HG03103 (cell line): ENCODE measurements around the gene RPS15.
A peak's percentile ranks its signal among the peaks of the same experiment; 100 is the strongest.
"Not testable (repeated sequence)": the region's sequence is repeated elsewhere in the genome, so short reads cannot be mapped to it uniquely, and the experiment has no call there.

Source experiments
- ATAC-seq: cut with Tn5 transposase; IDR thresholded peaks from one replicate; pipeline ENCODE4 v1.9.1; 2021; ENCODE audit warnings: low read depth; ENCODE audit not compliant: unreplicated experiment

RPS15 gene

DNA sequence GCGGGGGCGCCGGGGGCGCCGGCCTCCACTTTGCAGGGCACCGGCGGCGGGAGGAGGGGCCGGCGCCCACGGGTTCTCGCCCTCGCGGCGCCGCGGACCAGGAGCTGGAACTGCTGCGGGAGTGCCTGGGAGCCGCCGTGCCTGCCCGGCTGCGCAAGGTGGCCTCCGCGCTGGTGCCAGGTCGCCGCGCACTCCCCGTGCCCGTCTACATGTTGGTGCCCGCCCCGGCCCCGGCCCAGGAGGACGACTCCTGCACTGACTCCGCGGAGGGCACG lies 29.0 kb downstream of the RPS15 start:
- ATAC-seq = no peak

- no peak for ATAC-seq
Measured at GRCh38 chr19:1467490-1468273, 29.5 kb downstream of the RPS15 start.

- no peak for ATAC-seq
Measured at GRCh38 chr19:1468274-1468820, 30.2 kb downstream of the RPS15 start.

- ATAC-seq = no peak
Measured at GRCh38 chr19:1468821-1469254, 30.6 kb downstream of the RPS15 start.

DNA sequence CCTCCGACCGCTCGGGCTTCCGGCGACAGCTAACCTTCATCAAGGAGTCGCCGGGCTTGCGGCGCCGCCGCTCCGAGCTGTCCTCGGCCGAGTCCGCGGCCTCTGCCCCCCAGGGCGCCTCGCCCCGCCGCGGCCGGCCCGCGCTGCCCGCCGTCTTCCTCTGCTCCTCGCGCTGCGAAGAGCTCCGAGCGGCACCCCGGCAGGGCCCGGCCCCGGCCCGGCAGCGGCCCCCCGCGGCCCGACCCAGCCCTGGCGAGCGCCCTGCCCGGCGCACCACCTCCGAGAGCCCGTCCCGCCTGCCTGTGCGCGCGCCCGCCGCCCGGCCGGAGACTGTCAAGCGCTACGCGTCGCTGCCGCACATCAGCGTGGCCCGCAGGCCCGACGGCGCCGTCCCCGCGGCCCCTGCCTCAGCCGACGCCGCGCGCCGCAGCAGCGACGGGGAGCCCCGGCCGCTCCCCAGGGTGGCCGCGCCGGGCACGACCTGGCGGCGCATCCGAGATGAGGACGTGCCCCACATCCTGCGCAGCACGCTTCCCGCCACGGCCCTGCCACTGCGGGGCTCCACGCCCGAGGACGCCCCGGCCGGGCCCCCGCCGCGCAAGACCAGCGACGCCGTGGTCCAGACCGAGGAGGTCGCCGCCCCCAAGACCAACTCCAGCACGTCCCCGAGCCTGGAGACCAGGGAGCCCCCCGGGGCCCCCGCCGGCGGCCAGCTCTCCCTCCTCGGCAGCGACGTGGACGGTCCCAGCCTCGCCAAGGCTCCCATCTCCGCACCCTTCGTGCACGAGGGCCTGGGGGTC lies 31.3 kb downstream of the RPS15 start:
- no peak for ATAC-seq

- no peak for ATAC-seq
Measured at GRCh38 chr19:1470055-1470304, 31.8 kb downstream of the RPS15 start.

GRCh38 chr19:1470305-1471009 lies 32.3 kb downstream of the RPS15 start:
- no peak for ATAC-seq

- no peak for ATAC-seq
Measured at GRCh38 chr19:1471010-1471514, 32.9 kb downstream of the RPS15 start.

- no peak for ATAC-seq
Measured at GRCh38 chr19:1471515-1472160, 33.4 kb downstream of the RPS15 start.

DNA sequence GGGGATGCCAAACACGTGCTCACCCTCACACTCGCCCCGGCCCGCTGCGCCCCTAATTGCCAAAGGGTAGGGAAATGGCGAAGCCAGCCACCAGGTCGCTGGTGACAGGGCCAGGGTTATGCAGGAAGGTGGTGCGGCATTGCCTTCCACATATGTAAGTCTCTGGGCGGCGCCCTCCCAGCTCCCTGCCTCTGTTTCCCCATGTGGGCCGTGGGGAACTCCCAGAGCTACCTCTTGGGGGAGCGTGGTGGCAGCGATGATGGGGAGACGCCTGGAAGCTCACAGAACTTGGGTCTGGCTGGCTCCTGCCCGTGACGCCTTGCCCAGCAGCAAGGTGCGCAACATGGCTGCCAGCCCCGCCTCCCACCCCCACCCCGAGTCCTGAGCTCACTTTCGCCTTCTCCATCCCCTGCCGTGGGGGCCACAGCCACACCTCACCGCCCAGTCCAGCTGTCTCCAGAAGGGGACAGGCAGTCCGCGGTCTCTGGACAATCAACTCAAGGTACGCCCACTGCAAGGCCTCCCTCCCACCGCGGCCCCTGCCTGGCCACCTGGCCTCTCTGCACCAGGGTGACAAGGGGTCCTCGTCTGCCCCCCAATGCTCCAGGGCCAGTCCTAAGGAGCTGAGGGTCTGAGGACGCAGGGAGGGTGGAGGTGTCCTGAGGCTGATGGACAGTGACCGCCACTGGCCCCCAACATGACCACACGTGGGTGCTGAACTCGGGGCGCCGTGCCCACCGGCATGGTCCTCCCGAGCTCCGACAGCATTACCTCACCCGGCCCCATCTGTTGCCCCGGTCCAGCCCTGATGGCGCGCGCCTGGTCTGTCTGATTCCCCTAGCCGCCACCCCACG lies 34.3 kb downstream of the RPS15 start:
- ATAC-seq = no peak

DNA sequence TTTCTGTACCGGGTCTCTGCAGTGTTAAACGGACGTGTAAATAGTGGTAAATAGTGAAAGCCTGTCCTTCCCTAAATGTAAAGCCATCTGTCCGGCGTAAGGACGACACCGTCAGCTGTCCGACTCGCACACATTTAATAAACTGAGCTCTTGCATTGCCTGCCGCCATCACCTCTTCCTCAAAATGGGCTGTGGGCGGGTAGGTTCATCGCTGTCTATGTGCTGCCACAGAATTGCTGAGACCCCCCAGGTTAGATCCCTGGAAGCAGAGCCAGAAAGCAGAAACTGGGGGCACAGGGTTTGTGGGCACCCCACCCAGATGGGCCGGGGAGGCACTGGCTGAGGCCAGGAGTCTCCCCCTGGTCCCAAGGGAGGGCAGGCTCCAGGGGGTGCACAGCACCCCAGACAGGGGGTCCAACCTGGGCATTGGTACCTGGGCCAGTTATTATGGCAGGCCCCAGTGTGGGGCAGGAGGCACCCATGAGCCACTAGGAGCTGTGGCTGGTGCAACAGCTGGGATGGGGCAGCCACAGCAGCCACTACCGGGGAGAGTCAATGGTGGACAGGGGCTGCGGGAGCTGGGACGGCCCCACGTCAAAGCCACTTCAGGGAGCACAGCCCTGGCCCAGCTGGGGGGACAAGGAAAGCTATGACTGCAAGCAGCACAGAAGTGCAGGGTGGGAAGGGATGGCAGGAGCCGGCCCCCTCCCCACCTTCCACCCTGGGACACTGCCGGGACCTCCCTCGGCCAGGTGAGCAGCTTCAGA lies 35.1 kb downstream of the RPS15 start:
- ATAC-seq = no peak

DNA sequence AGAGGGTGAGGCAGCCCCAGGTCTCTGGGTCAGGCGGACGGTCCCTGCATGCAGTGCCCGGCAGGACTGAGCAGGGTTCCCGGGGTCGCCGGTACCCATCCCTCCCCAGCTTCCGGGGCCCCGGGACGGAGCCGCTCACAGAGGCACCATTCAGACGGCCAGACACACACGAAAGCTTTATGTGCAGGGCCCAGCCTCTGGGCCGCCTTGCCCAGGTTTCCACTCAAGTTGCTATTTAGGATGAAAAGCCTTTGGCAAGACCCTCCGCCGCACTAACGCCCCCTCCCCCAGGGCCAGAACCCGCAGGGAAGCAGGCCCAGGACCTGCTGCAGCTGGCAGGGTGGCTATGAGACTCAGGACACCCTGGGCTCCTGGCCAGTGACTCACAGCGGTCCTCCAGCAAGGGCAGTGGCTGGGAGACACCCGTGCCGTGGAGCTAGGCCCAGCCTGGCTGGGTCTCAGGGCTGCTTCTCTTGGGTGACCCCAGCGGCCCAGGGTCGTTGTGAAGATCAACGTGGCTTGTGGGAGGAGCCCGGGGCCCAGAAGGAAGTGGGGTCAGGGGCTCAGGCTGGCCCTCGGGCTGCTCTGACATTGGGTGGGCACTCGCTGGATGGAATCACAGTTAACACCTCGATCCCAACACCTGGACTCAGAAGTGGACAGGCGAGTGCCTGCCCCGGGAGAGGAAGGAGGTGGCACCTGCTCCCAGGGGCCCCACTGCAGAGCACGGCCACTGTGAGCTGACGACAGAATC lies 36.0 kb downstream of the RPS15 start:
- no peak for ATAC-seq

- no peak for ATAC-seq
Measured at GRCh38 chr19:1474765-1475351, 36.7 kb downstream of the RPS15 start.

DNA sequence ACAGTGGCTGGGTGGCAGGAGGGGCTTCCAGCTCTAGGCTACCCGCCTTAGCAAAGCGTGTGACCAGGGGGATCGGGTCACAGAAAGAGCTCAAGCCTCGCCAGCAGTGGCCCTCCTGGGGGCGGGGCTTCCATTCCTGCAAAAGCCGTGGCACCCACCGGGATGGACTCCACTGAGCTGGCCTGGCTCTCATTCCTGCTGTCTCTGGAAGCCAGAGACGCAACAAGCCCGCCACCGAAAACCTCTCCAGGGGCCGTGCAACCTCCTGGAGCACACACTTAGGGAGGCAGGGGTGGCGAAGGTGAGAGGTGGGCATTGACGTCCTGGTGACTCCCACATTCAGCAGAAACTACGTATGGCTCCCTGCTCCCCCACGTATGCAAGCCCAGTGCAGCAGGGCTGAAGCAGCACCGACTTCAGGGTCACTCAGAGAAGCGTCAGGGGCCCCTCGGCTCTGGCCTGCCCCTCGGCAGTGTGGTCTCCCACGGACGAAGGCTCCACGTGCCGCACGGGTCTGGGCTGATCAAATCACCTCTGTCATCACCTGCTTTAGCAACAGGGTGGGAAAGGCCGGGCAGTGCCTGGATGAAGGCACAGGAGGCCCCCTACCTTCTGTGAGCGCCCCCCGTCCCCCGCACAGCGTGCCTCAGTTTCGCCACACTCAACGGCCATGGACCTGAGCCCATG lies 37.7 kb downstream of the RPS15 start:
- ATAC-seq = no peak

GRCh38 chr19:1477056-1477455 lies 38.9 kb downstream of the RPS15 start:
- ATAC-seq = not testable (repeated sequence)

DNA sequence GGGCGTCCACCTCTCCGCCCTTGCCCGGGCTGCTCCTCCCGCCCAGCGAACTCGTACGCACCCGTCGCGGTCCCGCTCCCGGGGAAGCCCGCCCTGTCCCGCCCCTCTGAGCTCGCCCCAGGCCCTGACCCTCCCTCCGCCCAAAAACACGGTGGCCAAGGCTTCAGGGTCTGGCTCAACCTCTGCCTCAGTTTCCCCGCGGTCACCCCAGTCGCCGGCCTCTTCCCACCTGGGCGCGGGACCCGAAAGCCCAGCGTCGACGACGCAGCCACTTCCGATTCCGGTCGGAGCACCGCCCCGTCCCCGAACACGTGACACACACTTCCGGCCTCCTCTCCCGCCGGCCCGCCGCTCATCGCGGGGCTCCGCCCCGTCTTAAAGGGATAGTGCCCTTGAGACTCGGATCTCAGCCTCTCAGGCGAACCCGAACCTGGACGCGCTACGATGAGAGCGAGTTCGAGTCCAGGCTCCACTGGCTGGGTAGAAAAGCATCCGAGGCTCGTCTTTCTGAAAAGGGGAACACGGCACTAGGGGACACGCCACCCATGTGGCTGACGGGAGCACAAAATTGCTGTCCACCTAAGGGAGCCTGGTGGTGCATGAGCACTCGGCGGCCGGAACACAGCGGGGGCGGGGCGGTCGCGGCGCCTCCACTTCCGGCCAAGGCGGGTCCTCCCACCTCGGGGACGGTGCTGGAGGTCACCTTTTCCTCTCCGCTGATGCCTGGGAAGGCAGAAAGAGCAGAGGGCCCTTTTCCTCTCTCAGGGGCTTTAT lies 40.9 kb downstream of the RPS15 start, which contains the start of gene C19orf25:
Gene C19orf25, minus strand, starts transcription at position 282 of the 774 bp plus-strand sequence. CDS start 312 bp downstream, outside the sequence.
- ATAC-seq = peak; percentile 70
